ENCODE results near the gene SELPLG.
"Not testable (repeated sequence)": the region's sequence is repeated elsewhere in the genome, so short reads cannot be mapped to it uniquely, and the experiment has no call there.

Gene SELPLG

DNA sequence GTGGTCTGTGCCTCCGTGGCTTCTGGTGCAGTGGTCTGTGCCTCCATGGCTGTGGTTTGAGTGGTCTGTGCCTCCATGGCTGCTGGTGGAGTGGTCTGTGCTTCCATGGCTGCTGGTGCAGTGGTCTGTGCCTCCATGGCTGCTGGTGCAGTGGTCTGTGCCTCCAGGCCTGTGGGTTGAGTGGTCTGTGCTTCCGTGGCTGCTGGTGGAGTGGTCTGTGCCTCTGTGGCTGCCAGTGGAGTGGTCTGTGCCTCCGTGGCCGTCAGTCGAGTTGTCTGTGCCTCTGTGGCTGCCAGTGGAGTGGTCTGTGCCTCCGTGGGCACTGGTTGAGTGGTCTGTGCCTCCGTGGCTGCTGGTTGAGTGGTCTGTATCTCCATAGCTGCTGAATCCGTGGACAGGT is 10.1 kb downstream of the SELPLG start:
- TF ChIP-seq GATA1 (IDR thresholded peaks at IDR 0.05; ENCODE audit: low read depth, low read length): no peak
- TF ChIP-seq POLR2A (IDR thresholded peaks at IDR 0.05; ENCODE audit: low read length): no peak
- DNase-seq: peak in 1 of 2 experiments; percentile 50

DNA sequence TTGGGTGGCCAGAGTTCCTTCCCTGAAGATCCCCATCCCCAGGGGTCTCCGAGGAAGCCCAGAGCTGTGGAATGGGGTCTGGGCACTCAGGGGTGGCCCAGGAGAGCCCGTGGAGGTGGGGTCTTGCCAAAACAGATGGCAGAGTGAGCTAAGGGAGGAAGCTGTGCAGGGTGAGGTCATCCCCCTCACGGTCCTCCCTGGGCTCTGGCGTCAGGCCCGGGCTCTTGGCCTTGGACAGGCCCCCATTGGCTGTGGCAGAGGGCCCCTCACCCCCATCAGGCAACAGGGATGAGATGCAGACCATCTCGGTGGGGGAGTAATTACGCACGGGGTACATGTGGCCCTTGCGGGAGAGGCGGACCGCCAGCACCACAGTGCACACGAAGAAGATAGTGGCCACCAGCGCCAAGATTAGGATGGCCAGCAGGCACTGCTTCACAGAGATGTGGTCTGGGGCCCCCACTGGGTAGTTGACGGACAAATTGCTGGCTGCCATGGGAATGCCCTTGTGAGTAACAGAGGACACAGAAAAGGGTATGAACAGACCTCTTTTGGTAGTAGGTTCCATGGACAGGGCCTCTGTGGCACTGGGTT is 10.7 kb downstream of the SELPLG start:
- DNase-seq: no peak
- TF ChIP-seq GATA1 (IDR thresholded peaks at IDR 0.05; ENCODE audit: low read depth, low read length) (no peak), POLR2A (IDR thresholded peaks at IDR 0.05; ENCODE audit: low read length) (no peak)

DNA sequence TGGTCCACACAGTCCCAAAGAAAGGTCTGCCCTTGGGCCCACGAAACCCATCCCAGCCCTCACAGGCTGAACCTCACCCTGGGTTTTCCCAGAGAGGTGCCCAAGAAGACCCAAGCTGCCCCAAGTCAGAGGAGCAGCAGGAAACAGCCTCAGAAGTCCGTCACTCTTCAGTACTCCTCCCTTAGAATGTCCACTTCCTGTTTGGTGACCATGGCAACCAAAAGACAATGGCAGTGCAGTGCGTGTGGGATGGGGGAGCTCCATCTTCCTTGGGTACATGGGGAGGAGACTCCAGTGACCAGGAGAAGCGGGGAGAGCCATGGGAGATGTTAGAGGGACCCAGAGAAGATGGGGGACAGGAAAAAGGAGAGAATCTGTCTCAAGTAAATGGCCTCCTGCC is 11.3 kb downstream of the SELPLG start:
- no peak for TF ChIP-seq POLR2A (IDR thresholded peaks at IDR 0.05; ENCODE audit: low read length)
- no peak for TF ChIP-seq GATA1 (IDR thresholded peaks at IDR 0.05; ENCODE audit: low read depth, low read length)
- DNase-seq: peak in 1 of 2 experiments; percentile 23

DNA sequence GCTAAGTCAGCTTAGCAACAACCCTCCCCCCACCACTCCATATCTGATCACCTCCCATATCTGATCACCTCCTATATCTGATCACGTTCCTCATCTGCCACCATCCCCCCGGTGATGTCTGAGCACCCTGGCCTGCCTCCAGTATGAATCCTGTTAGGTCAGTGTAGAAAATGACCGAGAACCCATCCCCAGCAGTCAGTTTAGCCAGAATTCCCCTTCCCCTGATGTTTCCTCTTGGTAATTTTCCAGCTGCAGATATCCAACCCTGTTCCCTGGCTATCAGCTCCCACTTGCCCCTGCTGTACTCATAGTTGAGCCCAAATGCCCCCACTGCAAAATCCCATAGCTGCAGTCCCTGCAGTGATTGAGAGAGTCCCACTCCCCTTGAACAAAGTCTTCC is 12.5 kb downstream of the SELPLG start:
- no peak for DNase-seq
- TF ChIP-seq POLR2A (IDR thresholded peaks at IDR 0.05; ENCODE audit: low read length): no peak
- TF ChIP-seq GATA1 (IDR thresholded peaks at IDR 0.05; ENCODE audit: low read depth, low read length): no peak

DNA sequence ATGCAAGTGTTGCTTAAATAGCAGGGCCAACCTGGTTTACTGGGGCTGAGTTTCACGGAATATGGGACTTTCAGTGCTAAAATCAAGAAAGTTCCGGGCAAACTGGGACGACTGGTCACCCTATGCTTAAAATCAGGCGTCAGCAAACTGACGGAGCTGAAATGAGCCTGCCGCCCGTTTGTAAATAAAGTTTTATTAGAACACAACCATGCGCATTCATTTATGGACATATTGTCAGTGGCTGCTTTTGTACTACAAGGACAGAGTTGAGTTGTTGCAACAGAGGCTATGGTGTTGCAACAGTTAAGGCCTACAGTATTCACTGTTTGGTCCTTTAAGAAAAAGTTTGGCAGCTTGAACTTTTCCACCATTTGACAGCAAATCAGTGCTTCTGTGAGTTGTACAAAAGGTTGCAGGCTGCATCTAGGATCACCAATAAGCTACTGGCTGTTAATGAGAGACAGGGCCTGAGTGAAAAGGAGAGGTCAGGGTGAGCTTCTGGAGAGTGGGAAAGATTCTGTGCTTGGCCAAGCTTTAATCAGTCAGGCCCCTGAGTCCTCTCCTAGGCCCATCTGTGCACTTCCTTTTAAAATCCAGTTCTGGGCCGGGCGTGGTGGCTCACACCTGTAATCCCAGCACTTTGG is 13.3 kb downstream of the SELPLG start:
- no peak for DNase-seq
- TF ChIP-seq POLR2A (IDR thresholded peaks at IDR 0.05; ENCODE audit: low read length): no peak
- TF ChIP-seq GATA1 (IDR thresholded peaks at IDR 0.05; ENCODE audit: low read depth, low read length): no peak

DNA sequence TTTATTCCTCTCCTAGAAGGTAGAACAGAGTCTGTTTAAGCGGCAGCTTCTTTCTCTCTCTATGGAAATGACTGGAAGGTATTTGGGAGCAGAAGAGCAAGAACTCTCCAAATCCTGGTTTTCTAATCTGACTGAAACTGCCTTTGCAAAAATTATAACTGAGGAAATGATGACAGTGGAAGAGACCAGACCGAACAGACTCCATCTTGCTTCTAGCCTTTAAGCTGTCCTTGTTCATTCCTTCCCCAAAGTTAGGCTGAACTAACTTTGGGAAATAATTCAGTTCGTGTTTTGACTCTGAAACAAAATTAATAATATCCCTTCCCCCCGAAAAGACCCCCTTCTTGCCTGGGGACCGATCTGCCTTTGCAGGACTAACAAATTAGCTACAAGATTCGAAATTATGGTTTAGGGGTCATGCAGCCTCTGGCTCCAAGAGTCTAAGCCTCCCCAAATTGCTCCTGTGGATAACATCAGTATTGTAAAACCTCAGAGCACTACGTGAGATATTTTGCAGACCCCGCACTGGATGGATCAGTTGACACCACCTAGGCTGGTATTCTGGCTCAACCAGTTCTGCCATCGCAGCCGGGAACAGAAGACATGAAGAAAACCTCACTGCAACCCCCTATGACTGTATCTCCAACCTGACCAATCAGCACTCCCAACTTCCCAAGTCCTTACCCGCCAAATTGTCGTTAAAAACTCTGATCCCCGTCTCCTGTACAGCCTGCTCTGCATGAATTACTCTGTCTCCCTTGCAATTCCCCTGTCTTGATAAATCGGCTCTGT is 14.1 kb downstream of the SELPLG start:
- TF ChIP-seq POLR2A (IDR thresholded peaks at IDR 0.05; ENCODE audit: low read length) (no peak), GATA1 (IDR thresholded peaks at IDR 0.05; ENCODE audit: low read depth, low read length) (no peak)
- DNase-seq: no peak

DNA sequence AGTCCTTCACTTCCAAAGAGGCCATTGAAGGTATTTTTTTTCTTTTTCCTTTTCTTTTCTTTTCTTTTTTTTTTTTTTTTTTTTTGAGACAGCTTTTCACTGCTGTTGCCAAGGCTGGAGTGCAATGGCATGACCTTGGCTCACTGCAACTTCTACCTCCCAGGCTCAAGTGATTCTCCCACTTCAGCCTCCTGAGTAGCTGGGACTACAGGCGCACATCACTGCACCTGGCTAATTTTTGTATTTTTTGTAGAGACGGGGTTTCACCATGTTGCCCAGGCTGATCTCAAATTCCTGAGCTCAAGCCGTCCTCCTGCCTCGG is 14.8 kb downstream of the SELPLG start:
- DNase-seq: not testable (repeated sequence)

DNA sequence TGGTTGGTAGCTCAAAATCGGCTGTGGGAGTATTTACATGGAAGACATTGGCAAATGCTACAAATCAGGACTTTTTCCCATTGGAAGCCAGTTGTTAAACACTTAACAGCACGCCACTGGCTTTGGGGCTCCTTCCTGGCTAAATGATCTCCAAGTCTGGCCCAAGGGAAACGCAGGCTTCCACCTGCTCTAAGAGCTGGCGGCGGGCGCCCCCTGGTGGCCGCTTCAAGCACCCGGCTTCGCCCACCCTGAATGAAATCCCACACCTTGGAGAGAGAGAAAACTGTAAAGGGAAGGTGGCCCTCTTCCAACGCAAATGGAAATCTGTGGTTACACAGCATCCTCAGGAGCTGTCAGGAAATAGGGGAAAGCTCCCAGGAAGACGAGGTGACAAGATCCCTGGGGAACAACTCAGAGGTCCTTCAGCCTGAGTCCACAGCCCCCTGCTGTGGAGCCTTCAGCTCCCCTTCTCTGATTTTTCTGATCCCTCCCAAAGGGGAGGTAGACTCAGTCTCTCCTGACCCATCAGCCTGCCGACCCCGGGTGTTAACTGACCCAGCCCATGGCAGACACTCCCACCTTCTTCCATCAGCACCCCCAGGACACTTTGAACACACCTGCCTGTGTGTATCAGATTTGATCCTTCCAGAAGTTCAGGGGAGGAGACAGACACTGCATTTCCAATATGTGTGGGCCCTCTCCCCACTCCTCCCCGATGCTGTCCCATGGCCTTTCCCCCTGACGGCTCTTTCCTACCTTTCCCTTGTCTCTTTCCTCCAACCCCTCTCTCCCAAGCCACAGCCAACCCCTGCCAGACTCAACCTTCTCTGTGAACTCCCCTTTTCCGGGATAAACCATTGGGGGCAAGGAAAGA is 15.4 kb downstream of the SELPLG start:
- DNase-seq: peak; percentile 81 to 91
- TF ChIP-seq GATA1 (IDR thresholded peaks at IDR 0.05; ENCODE audit: low read depth, low read length) (no peak), POLR2A (IDR thresholded peaks at IDR 0.05; ENCODE audit: low read length) (no peak)

DNA sequence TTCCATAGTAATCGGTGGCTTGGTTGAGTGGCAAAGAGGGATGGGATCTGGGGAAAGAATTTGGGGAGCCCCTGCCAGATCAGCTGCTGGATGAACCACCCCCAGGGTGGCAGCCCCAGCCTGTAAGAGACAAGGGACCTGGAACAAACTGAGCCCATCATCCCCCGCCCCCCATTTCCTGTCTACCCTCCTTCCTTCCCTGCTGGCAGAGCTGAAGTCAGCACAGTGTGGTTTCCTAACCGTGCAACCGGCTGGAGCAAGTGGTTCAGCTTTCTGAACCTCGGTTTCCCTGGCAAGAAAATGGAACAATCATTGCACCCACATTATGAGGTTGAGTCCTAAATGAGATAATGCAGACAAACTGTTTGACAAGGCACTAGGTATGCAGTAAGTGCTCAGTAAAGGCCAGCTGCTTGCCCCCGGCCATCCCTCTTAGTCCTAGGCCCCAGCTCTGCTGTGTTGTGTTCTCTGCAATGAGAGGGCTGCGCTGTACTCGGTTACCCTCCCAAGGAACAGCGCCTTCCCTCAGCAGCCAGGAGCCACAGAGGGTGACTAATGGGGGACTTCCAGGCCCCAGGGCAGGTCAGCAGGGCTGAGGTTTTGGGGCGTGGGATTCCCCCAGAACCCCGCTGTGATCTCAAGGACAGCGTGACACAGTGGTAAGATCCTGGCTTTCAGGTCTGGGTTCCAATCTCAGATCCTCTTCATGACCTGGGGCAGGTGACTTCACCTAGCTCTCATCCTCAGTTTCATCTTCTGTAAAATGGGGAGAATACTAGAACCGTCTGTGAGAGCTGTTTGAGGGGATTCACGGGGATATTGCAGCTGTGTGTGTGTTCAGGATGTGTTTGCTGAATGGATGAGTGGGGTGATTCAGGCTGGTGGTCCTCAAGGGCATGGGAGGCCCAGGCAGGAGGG is 16.5 kb downstream of the SELPLG start:
- TF ChIP-seq POLR2A (IDR thresholded peaks at IDR 0.05; ENCODE audit: low read length): no peak
- no peak for TF ChIP-seq GATA1 (IDR thresholded peaks at IDR 0.05; ENCODE audit: low read depth, low read length)
- DNase-seq: no peak

DNA sequence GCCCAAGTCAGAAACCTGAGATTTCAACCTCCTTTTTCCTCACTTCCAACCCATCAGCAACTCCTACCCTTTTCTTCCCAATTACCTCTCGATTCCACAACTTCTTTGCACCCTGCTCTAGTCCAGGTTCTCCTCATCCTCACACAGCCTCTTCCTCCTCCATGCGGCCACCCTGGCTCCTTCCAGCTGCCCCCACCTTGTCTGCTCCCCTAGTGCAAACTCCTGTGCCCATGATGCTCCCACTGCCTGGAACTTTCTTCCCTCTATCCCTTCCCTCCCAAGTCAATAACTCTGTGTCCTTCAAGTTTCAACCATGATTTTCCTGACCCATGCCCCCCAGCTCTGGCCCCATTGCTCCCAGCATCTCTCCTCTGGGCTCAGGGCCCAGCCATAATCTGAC is 17.3 kb downstream of the SELPLG start:
- DNase-seq: no peak
- TF ChIP-seq GATA1 (IDR thresholded peaks at IDR 0.05; ENCODE audit: low read depth, low read length) (no peak), POLR2A (IDR thresholded peaks at IDR 0.05; ENCODE audit: low read length) (no peak)

DNA sequence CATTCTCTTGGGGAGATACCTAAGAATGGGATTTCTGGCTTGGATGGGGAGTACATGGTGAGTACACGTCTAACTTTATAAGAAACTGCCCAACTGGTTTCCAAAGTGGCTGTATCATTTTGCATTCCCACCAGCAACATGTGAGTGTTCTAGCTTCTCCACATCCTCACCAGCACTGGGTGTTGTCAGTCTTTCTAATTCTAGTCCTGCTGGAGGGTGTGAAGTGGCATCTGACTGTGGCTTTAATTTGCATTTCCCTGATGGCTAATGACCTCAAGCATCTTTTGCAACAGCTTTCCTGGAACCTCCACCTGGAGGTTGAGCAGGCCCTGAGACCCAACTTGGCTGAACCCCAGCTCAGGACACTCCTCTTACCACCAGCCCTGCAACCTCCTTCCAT is 17.8 kb downstream of the SELPLG start:
- no peak for TF ChIP-seq POLR2A (IDR thresholded peaks at IDR 0.05; ENCODE audit: low read length)
- no peak for TF ChIP-seq GATA1 (IDR thresholded peaks at IDR 0.05; ENCODE audit: low read depth, low read length)

DNA sequence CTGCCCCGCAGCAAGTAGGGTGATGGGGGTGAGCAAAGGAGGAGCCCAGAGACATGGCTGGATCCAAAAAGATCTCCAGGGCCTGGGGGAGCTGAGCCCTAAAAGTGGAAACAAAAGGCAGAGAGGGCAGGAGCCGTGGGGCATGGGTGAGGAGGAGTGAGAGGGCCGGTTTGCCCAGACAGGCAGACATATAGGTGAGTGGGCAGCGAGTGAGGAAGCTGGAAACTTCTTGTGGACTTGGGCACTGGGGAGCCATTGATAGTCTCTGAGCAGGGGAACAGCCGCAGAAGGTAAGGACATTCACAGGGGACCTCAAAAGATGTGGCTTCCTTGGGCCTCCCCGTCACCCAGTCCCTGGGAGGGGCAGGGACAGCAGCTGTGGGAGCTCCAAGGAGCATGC is 19.1 kb downstream of the SELPLG start:
- DNase-seq: no peak
- TF ChIP-seq GATA1 (IDR thresholded peaks at IDR 0.05; ENCODE audit: low read depth, low read length) (no peak), POLR2A (IDR thresholded peaks at IDR 0.05; ENCODE audit: low read length) (no peak)

More for the DNA sequence above, 17.8 kb downstream of the SELPLG start:
- DNase-seq: no peak

DNA sequence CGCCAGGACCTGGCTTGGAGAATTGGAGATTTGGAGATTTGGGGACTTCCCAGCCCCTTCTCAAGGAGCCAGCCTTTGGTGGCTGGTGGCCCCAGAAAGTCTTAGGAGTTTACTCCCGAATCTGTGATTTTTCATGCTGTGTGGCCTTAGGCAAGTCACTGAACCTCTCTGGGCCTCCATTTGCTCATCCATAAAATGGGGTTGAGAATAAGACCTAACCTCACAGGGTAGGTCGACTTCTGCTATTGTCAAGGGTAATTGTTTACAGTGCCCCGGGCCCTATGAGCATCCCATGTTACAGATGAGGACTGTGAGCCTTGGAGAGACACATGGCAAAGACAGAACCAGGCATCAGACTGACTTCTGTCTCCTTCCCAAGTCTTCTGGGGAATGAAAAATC is 19.7 kb downstream of the SELPLG start:
- TF ChIP-seq POLR2A (IDR thresholded peaks at IDR 0.05; ENCODE audit: low read length) (no peak), GATA1 (IDR thresholded peaks at IDR 0.05; ENCODE audit: low read depth, low read length) (no peak)
- no peak for DNase-seq

Data from erythroblast (primary cell).